ENCODE data around the gene ERGIC1.

ERGIC1 gene

GRCh38 chr5:172802567-172803176 lies 31.4 kb upstream of the ERGIC1 start:
- Histone ChIP-seq H3K9me3 (ENCODE audit: insufficient read depth, low read length) (no peaks in the 10 kb centered on the region), H3K4me3 (ENCODE audit: insufficient read depth, low read length, poor library complexity, severe bottlenecking) (no peak overlapping the region), H3K4me2 (ENCODE audit: low read depth, low read length, poor library complexity, severe bottlenecking) (no peak overlapping the region), H3K36me3 (ENCODE audit: low read length) (no peaks in the 10 kb centered on the region), H3K79me2 (ENCODE audit: insufficient read depth, low read length) (no peaks in the 10 kb centered on the region), H2AFZ (ENCODE audit: low read depth, low read length, severe bottlenecking) (no peak overlapping the region), H3K9ac (ENCODE audit: low read length) (no peak overlapping the region), H3F3A (ENCODE audit: insufficient read depth) (no peaks in the 10 kb centered on the region), H3K27ac (ENCODE audit: low read depth, low read length) (no peak overlapping the region), H3K27me3 (ENCODE audit: low read length) (no peaks in the 10 kb centered on the region), H4K20me1 (ENCODE audit: low read depth, low read length) (no peaks in the 10 kb centered on the region), H3K9me2 (replicated peaks; ENCODE audit: insufficient read depth, low read length) (no peaks in the 10 kb centered on the region)
- TF ChIP-seq CTCF (IDR thresholded peaks at IDR 0.05; ENCODE audit: insufficient read depth, low read length, poor library complexity, severe bottlenecking): no peak
- no peak for TF ChIP-seq EZH2phosphoT487 (conservative IDR thresholded peaks at IDR 0.05; ENCODE audit: low read length)

DNA sequence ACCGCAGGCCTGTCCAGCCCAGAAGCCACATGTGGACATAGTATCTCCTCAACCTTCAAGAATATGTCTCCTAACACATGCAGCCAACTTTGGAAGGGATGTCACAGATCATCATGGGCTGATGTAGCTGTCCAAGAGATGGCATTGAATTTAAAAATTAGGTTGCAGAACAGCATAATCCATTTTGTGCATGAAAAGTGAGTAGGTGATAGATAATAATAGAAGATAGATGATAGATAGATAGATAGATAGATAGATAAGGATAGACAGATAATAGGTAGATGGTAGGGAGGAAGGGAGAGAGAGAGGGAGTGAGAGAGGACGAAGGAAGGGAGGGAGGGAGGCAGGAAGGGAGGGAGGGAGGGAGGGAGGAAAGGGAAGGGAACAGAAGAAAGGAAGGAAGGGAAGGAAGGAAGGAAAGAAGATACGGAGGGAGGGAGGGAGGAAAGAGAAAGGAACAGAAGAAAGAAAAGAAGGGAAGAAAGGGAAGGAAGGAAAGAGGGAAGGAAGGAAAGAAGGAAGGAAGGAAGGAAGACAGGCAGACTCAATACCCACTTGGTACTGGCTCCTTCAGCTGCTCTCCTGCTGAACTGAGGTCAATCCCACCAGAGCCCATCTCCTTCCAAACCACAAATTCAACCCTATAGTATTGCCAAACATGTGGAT lies 28.9 kb upstream of the ERGIC1 start:
- Histone ChIP-seq H3K4me3 (ENCODE audit: insufficient read depth, low read length, poor library complexity, severe bottlenecking) (no peak overlapping the region), H3K9ac (ENCODE audit: low read length) (no peak overlapping the region), H3K27me3 (ENCODE audit: low read length) (no peaks in the 10 kb centered on the region), H3K36me3 (ENCODE audit: low read length) (no peaks in the 10 kb centered on the region), H3K9me3 (ENCODE audit: insufficient read depth, low read length) (no peaks in the 10 kb centered on the region), H3F3A (ENCODE audit: insufficient read depth) (no peaks in the 10 kb centered on the region), H2AFZ (ENCODE audit: low read depth, low read length, severe bottlenecking) (no peak overlapping the region), H3K79me2 (ENCODE audit: insufficient read depth, low read length) (no peaks in the 10 kb centered on the region), H4K20me1 (ENCODE audit: low read depth, low read length) (no peaks in the 10 kb centered on the region), H3K9me2 (replicated peaks; ENCODE audit: insufficient read depth, low read length) (no peaks in the 10 kb centered on the region), H3K4me2 (ENCODE audit: low read depth, low read length, poor library complexity, severe bottlenecking) (no peak overlapping the region), H3K27ac (ENCODE audit: low read depth, low read length) (no peak overlapping the region)
- TF ChIP-seq CTCF (IDR thresholded peaks at IDR 0.05; ENCODE audit: insufficient read depth, low read length, poor library complexity, severe bottlenecking): no peak
- no peak for TF ChIP-seq EZH2phosphoT487 (conservative IDR thresholded peaks at IDR 0.05; ENCODE audit: low read length)

- Histone ChIP-seq H3K9me2 (replicated peaks; ENCODE audit: insufficient read depth, low read length) (no peaks in the 10 kb centered on the region), H4K20me1 (ENCODE audit: low read depth, low read length) (no peaks in the 10 kb centered on the region), H3K4me3 (ENCODE audit: insufficient read depth, low read length, poor library complexity, severe bottlenecking) (no peak overlapping the region), H3F3A (ENCODE audit: insufficient read depth) (no peaks in the 10 kb centered on the region), H3K27ac (ENCODE audit: low read depth, low read length) (no peak overlapping the region), H3K9me3 (ENCODE audit: insufficient read depth, low read length) (no peaks in the 10 kb centered on the region), H3K27me3 (ENCODE audit: low read length) (no peaks in the 10 kb centered on the region), H2AFZ (ENCODE audit: low read depth, low read length, severe bottlenecking) (no peak overlapping the region), H3K9ac (ENCODE audit: low read length) (no peak overlapping the region), H3K4me2 (ENCODE audit: low read depth, low read length, poor library complexity, severe bottlenecking) (no peak overlapping the region), H3K79me2 (ENCODE audit: insufficient read depth, low read length) (no peaks in the 10 kb centered on the region), H3K36me3 (ENCODE audit: low read length) (no peaks in the 10 kb centered on the region)
- TF ChIP-seq EZH2phosphoT487 (conservative IDR thresholded peaks at IDR 0.05; ENCODE audit: low read length) (no peak), CTCF (IDR thresholded peaks at IDR 0.05; ENCODE audit: insufficient read depth, low read length, poor library complexity, severe bottlenecking) (no peak)
Measured at GRCh38 chr5:172805736-172806255, 28.3 kb upstream of the ERGIC1 start.
